ENCODE data around the gene OPCML.

Gene OPCML

DNA sequence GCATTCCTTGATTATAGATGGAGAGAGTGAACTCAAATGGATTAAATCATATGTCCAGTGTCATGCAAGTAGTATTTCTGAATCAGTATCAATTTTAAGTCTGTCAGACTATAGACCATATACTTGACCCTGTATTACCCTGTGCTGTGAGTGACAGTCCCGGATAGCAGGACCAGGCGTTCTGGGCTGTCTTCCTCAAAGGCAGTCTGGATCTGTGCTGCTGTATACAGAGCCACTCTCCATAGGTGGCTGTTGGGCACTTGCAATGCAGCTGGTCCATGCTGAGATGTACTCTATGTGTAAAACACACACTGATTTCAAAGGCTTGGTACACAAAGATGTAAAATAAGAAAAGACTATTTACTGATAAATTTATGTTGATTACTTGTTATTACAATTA, 294.3 kb downstream of the OPCML start:
- Histone ChIP-seq H3K27me3 (replicated peaks) (no peaks in the 10 kb centered on the region), H3K36me3 (replicated peaks) (no peaks in the 10 kb centered on the region), H3K4me3 (ENCODE audit: low read depth, low read length) (no peak overlapping the region), H3K27ac (no peak overlapping the region)
- in situ Hi-C loops (cut with HindIII; ENCODE audit: low pct_ligation_motif_present, low sequenced_read_pairs), result no loop called here
- TF ChIP-seq, protein P1, sequence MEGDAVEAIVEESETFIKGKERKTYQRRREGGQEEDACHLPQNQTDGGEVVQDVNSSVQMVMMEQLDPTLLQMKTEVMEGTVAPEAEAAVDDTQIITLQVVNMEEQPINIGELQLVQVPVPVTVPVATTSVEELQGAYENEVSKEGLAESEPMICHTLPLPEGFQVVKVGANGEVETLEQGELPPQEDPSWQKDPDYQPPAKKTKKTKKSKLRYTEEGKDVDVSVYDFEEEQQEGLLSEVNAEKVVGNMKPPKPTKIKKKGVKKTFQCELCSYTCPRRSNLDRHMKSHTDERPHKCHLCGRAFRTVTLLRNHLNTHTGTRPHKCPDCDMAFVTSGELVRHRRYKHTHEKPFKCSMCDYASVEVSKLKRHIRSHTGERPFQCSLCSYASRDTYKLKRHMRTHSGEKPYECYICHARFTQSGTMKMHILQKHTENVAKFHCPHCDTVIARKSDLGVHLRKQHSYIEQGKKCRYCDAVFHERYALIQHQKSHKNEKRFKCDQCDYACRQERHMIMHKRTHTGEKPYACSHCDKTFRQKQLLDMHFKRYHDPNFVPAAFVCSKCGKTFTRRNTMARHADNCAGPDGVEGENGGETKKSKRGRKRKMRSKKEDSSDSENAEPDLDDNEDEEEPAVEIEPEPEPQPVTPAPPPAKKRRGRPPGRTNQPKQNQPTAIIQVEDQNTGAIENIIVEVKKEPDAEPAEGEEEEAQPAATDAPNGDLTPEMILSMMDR (IDR thresholded peaks at IDR 0.05; ENCODE audit: low read depth, low read length, missing control alignments), result no peak
- no peak for DNase-seq

DNA sequence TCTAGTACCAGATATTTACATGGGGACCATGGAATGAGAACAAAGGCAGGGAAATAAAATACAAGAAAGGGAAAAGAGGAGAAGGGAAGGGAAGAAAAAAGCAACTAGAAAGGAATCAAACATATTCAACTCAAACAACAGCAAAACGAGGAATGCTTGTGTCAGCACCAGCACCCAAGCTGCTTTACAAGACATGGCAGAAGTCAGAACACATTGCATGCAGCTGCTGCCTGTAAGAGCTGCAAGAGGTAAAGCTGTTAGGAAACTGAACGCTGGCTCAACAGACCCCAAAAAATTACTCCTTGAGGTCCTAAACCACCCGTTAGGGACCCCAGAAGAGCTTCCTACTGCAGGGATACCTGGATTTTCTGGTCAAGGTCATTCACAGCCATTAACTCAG, 296.9 kb downstream of the OPCML start:
- TF ChIP-seq, protein P1 (IDR thresholded peaks at IDR 0.05; ENCODE audit: low read depth, low read length, missing control alignments), result no peak
- in situ Hi-C loops (cut with HindIII; ENCODE audit: low pct_ligation_motif_present, low sequenced_read_pairs), result no loop called here
- H3K4me3 ChIP-seq (ENCODE audit: low read depth, low read length), result no peak overlapping the region
- no peak overlapping the region for H3K27ac ChIP-seq
- no peak for DNase-seq
- no peaks in the 10 kb centered on the region for H3K27me3 ChIP-seq (replicated peaks)
- H3K36me3 ChIP-seq (replicated peaks), result no peaks in the 10 kb centered on the region

DNA sequence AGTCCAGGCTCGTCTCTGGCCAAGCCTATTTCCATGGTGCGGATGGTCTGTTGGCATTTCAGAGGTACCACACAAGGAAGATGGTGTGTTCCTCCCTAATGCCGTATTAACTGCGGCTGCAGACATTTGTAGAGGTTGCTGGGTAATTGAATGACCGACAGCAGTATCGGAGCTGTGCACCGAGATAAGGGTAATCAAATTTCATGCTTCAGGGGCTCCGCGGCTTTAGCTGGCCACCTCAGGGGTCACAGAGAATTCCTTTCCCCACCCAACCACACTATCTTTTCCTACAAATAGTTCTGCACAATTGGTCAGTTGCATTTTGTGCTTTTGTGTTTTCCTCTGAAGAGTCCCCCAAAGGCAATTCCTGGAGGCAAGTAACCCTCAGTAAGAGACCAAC, 297.4 kb downstream of the OPCML start:
- DNase-seq, result no peak
- Histone ChIP-seq H3K27me3 (replicated peaks) (no peaks in the 10 kb centered on the region), H3K4me3 (ENCODE audit: low read depth, low read length) (no peak overlapping the region), H3K27ac (no peak overlapping the region), H3K36me3 (replicated peaks) (no peaks in the 10 kb centered on the region)
- in situ Hi-C loops (cut with HindIII; ENCODE audit: low pct_ligation_motif_present, low sequenced_read_pairs), result no loop called here
- TF ChIP-seq, protein P1 (IDR thresholded peaks at IDR 0.05; ENCODE audit: low read depth, low read length, missing control alignments), result no peak

DNA sequence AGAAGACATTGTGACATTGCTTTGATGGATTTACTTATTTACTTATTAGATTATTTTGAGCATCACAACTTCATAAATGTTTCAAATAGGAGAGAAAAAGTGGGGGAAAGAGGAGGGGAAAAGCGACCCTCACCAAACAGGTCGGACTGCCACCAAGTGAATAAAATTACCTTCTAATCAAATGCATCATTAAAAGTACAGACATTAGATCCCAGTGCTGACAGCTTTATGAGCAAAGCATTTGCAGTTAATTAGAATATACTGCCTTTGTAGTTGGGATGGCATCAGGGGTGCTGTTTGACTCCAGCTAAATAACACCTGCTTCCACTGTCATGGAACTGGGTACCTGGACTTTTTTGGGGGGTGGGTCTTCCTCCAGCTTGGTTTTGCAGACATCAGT, 299.6 kb downstream of the OPCML start:
- H3K36me3 ChIP-seq (replicated peaks), result no peaks in the 10 kb centered on the region
- no peak overlapping the region for H3K4me3 ChIP-seq (ENCODE audit: low read depth, low read length)
- in situ Hi-C loops (cut with HindIII; ENCODE audit: low pct_ligation_motif_present, low sequenced_read_pairs), result no loop called here
- H3K27me3 ChIP-seq (replicated peaks), result no peaks in the 10 kb centered on the region
- TF ChIP-seq, protein P1 (IDR thresholded peaks at IDR 0.05; ENCODE audit: low read depth, low read length, missing control alignments), result no peak
- no peak for DNase-seq
- no peak overlapping the region for H3K27ac ChIP-seq

DNA sequence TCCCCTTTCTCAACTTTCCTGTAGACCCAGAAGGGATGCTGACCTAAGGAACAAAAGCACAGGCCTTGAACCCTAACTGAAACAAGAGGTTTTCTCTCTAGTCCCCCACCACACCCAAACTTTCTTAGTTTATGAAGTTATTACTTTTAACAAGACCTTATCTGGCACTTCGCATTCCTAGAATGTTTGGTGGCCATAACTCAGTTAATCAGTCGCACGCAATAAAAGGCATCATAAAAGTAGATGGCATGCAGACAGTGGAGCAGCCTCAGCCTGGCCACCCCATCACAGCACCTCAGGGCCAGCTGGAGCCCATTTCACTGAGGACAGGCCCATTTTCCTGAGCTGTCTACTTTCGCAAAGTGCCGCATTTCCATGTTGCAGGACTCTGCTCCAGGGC, 301.9 kb downstream of the OPCML start:
- Histone ChIP-seq H3K27me3 (replicated peaks) (no peaks in the 10 kb centered on the region), H3K27ac (no peak overlapping the region), H3K36me3 (replicated peaks) (no peaks in the 10 kb centered on the region), H3K4me3 (ENCODE audit: low read depth, low read length) (no peak overlapping the region)
- in situ Hi-C loops (cut with HindIII; ENCODE audit: low pct_ligation_motif_present, low sequenced_read_pairs), result no loop called here
- no peak for DNase-seq
- TF ChIP-seq, protein P1 (IDR thresholded peaks at IDR 0.05; ENCODE audit: low read depth, low read length, missing control alignments), result no peak

DNA sequence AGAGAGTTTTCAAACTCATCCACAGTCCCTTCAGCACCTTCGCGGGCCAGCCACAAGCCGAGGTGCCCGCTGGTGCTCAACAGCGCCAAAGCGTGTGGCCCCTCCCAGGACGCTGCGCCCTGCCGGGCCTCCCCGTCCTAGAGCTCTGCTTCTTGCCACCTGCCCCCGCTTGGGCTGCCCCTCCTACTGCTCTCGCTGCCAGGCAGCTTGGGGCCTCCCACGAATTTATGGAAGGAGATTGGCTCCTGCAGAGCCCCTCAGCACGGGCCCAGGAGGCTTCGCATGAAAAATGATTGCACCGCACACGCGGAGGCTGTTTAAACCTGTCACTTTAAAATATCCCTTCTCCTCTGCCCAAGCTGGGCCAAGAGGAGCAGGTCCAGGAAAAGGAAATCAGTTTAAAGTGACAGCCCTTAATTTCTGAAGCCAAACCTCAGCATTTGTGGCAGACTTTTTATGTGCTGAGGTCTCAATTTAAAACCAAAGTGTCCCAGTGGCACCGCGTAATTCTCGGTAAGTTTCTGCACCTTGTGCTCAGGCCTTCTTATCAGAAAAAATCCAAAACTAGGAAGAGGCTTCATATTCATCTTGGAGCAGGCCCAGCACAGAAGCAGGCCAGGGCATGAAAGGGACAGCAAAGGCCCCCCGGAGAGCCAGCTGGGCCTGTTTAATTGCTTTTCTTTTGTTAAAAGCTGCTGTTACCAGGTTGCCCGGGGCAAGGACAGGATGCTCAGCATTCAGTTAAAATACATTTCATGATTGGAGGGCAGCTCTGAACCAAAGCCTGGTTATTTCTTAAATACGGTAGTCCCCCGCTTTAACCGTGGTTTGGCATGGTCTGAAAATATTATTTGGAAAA, 303.6 kb downstream of the OPCML start:
- in situ Hi-C loops (cut with HindIII; ENCODE audit: low pct_ligation_motif_present, low sequenced_read_pairs), result no loop called here
- no peak overlapping the region for H3K4me3 ChIP-seq (ENCODE audit: low read depth, low read length)
- no peak overlapping the region for H3K27ac ChIP-seq
- DNase-seq, result no peak
- no peaks in the 10 kb centered on the region for H3K27me3 ChIP-seq (replicated peaks)
- H3K36me3 ChIP-seq (replicated peaks), result no peaks in the 10 kb centered on the region
- TF ChIP-seq, protein P1 (IDR thresholded peaks at IDR 0.05; ENCODE audit: low read depth, low read length, missing control alignments), result no peak
